Measurements from ENCODE around the gene CYTH4.
"Not testable (repeated sequence)": the region's sequence is repeated elsewhere in the genome, so short reads cannot be mapped to it uniquely, and the experiment has no call there.

CYTH4 gene

GRCh38 chr22:37325039-37325395 is 42.7 kb downstream of the CYTH4 start:
- H3K4me3 ChIP-seq (replicated peaks; ENCODE audit: low read depth, low read length), result no peak overlapping the region
- no peak for DNase-seq (ENCODE audit: extremely low read depth, low read depth)
- TF ChIP-seq, protein P1, sequence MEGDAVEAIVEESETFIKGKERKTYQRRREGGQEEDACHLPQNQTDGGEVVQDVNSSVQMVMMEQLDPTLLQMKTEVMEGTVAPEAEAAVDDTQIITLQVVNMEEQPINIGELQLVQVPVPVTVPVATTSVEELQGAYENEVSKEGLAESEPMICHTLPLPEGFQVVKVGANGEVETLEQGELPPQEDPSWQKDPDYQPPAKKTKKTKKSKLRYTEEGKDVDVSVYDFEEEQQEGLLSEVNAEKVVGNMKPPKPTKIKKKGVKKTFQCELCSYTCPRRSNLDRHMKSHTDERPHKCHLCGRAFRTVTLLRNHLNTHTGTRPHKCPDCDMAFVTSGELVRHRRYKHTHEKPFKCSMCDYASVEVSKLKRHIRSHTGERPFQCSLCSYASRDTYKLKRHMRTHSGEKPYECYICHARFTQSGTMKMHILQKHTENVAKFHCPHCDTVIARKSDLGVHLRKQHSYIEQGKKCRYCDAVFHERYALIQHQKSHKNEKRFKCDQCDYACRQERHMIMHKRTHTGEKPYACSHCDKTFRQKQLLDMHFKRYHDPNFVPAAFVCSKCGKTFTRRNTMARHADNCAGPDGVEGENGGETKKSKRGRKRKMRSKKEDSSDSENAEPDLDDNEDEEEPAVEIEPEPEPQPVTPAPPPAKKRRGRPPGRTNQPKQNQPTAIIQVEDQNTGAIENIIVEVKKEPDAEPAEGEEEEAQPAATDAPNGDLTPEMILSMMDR (IDR thresholded peaks at IDR 0.05; ENCODE audit: low read depth, low read length, missing control alignments), result no peak

- H3K4me3 ChIP-seq (replicated peaks; ENCODE audit: low read depth, low read length), result no peak overlapping the region
- DNase-seq (ENCODE audit: extremely low read depth, low read depth), result no peak
- TF ChIP-seq, protein P1 (IDR thresholded peaks at IDR 0.05; ENCODE audit: low read depth, low read length, missing control alignments), result no peak
These were observed 44.4 kb downstream of the CYTH4 start for GRCh38 chr22:37326726-37327125.

DNA sequence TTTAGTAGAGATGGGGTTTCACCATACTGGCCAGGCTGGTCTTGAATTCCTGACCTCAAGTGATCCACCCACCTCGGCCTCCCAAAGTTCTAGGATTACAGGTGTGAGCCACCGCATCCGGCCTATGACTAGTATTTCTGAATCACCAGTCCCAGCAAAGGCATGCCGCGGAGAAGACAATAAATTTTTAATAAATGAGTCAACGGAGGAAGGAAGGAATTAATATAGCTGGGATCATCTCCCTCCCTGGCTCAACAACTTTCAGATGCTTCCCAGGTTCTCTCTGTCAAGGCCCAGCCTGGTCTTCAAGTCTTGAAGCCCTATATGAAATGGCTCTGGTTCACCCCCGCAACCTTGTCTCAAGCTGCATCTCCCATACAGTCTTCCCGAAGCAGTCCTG is 45.7 kb downstream of the CYTH4 start:
- no peak overlapping the region for H3K4me3 ChIP-seq (replicated peaks; ENCODE audit: low read depth, low read length)
- TF ChIP-seq, protein P1 (IDR thresholded peaks at IDR 0.05; ENCODE audit: low read depth, low read length, missing control alignments), result no peak
- peak; percentile 95 for DNase-seq (ENCODE audit: extremely low read depth, low read depth)

GRCh38 chr22:37328538-37329237 is 46.4 kb downstream of the CYTH4 start:
- not testable (repeated sequence) for DNase-seq (ENCODE audit: extremely low read depth, low read depth); H3K4me3 ChIP-seq (replicated peaks; ENCODE audit: low read depth, low read length)

- TF ChIP-seq, protein P1 (IDR thresholded peaks at IDR 0.05; ENCODE audit: low read depth, low read length, missing control alignments), result no peak
- DNase-seq (ENCODE audit: extremely low read depth, low read depth), result no peak
- no peak overlapping the region for H3K4me3 ChIP-seq (replicated peaks; ENCODE audit: low read depth, low read length)
These were observed 47.2 kb downstream of the CYTH4 start for GRCh38 chr22:37329238-37330140.

DNA sequence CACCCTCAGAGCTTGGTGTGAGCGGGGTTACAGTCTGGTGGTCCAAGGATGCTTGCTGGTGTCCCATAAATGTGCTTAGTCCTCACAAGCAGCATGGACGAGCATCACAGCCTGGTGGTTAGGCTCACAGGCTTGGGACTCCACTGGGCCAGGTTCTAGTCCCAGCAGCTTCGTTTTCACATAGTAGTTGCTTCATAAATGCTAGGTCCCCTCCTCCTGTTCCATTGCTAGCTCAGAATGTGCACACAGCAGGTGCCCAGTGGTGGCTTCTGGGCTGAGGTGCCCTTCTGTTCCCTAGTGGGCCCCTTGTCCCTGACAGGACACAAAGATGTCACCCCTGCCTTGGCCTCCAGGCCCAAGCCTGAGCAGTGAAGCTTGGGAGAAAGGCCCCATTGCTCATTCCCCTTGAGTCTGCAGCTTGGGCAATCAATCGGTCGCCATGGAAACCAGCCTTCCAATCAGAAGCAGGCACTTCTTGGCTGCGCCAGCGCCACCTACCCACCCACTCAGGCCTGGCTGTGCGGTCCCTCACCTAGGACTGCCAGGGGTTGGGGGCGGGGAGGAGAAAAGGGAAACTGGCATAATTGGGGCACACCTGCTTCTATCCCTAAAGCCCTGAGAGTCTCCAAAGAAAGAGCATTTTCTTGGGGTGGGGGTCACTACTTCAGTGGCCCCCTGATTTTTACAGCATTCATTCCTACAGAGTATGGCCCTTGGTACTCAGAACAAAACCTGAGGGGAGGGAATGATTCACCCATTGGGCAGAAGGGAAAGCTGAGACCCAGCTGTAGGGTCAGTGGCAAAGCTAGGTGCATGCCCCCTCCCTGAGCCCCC is 48.1 kb downstream of the CYTH4 start:
- no peak overlapping the region for H3K4me3 ChIP-seq (replicated peaks; ENCODE audit: low read depth, low read length)

More for the DNA sequence above, 48.1 kb downstream of the CYTH4 start:
- DNase-seq (ENCODE audit: extremely low read depth, low read depth), result peak; percentile 74
- TF ChIP-seq, protein P1 (IDR thresholded peaks at IDR 0.05; ENCODE audit: low read depth, low read length, missing control alignments), result peak; percentile 27

Measured in HFF-Myc (cell line).